ENCODE measurements around the gene ING5. TPM values are rescaled to one million over a fixed set of nuclear protein-coding genes. Genes with fewer than 3 reads are reported as not detected.
"Not testable (repeated sequence)": the region's sequence is repeated elsewhere in the genome, so short reads cannot be mapped to it uniquely, and the experiment has no call there.

ING5 gene
- total RNA-seq, 2 experiments from 2014 or later: 51.2 to 51.3 TPM

- H3K27me3 ChIP-seq (ENCODE audit: control insufficient read depth in 1 of 2, insufficient read depth in 2 of 2, low read length in 2 of 2); H3K36me3 Mint-ChIP-seq (ENCODE audit: low read depth); H3K4me1 Mint-ChIP-seq (ENCODE audit: low read depth); H3K36me3 ChIP-seq (ENCODE audit: insufficient read depth, low read length); H3K27me3 Mint-ChIP-seq; H3K27ac ChIP-seq (ENCODE audit: low read depth in 1 of 2, low read length in 2 of 2); H3K4me3 ChIP-seq (ENCODE audit: low read length); H3K9me3 Mint-ChIP-seq; ATAC-seq (ENCODE audit: poor library complexity); H3K9me3 ChIP-seq (ENCODE audit: control insufficient read depth in 1 of 2, insufficient read depth in 1 of 2, low read length in 2 of 2): not testable (repeated sequence)
- peaks cover 38% of the 10 kb centered on the region for H3K4me1 ChIP-seq (ENCODE audit: insufficient read depth, low read length)
- DNase-seq: peak; percentile 34 to 79 (median 46)
- CTCF ChIA-PET: interaction anchor here (4.1 kb wide), 1 partner anchor 30 kb away, joined by 19 read pairs; the partner anchor contains the start of gene ING5
- intact Hi-C loops (cut with DNase I, micrococcal nuclease): loop anchor here (5.0 to 10.0 kb wide), 5 partner anchors 95 to 880 kb away; partner anchors contain the start of genes ATG4B (in 1 of the 2), FARP2 (in 1 of the 2), PPP1R7 (in 1 of the 2) and THAP4 (in 1 of the 2)
- TF ChIP-seq CTCF (IDR thresholded peaks at IDR 0.05): peak; percentile 67
- Mint-ChIP-seq H3K4me3 (peak overlapping the region; percentile 77), H3K27ac (peak overlapping the region; percentile 33)
- POLR2A ChIA-PET: interaction anchor here (2.0 to 4.4 kb wide), 3 partner anchors 32 to 115 kb away, joined by 6 to 49 read pairs (median 10); partner anchors contain the start of gene ING5
Observed at GRCh38 chr2:241732513-241733186, 30.8 kb downstream of the ING5 start.

GRCh38 chr2:241733391-241734207, 31.8 kb downstream of the ING5 start:
- Histone ChIP-seq H3K9me3 (ENCODE audit: control insufficient read depth in 1 of 2, insufficient read depth in 1 of 2, low read length in 2 of 2) (no peaks in the 10 kb centered on the region), H3K36me3 (ENCODE audit: insufficient read depth, low read length) (peaks cover 5% of the 10 kb centered on the region), H3K4me3 (ENCODE audit: low read length) (peak overlapping the region; percentile 45), H3K27ac (ENCODE audit: low read depth in 1 of 2, low read length in 2 of 2) (no peak overlapping the region), H3K4me1 (ENCODE audit: insufficient read depth, low read length) (peaks cover 42% of the 10 kb centered on the region), H3K27me3 (ENCODE audit: control insufficient read depth in 1 of 2, insufficient read depth in 2 of 2, low read length in 2 of 2) (no peaks in the 10 kb centered on the region)
- H3K4me1 Mint-ChIP-seq (ENCODE audit: low read depth): peaks cover 10% of the 10 kb centered on the region
- intact Hi-C loops (cut with DNase I, micrococcal nuclease): loop anchor here (1.0 to 10.0 kb wide), 9 partner anchors 31 to 881 kb away; partner anchors contain the start of genes ING5 (in 2 of the 2), ATG4B (in 1 of the 2), DTYMK (in 1 of the 2) and FARP2 (in 1 of the 2)
- H3K36me3 Mint-ChIP-seq (ENCODE audit: low read depth): no peaks in the 10 kb centered on the region
- CTCF ChIA-PET: interaction anchor here (1.6 to 4.1 kb wide), 2 partner anchors 29 to 31 kb away, joined by 6 to 19 read pairs; partner anchors contain the start of gene ING5
- no peak for TF ChIP-seq CTCF (IDR thresholded peaks at IDR 0.05)
- H3K4me3 Mint-ChIP-seq: peak overlapping the region; percentile 77
- DNase-seq (peak in 2 of 14 experiments; percentile 18 to 40), ATAC-seq (ENCODE audit: poor library complexity) (no peak)
- POLR2A ChIA-PET: interaction anchor here (0.9 to 4.4 kb wide), 13 partner anchors 20 to 1168 kb away, joined by 3 to 49 read pairs (median 6); partner anchors contain the start of genes DTYMK, HDLBP, ING5 and SEPTIN2
- H3K27me3 Mint-ChIP-seq: no peaks in the 10 kb centered on the region
- no peaks in the 10 kb centered on the region for H3K9me3 Mint-ChIP-seq
- peak overlapping the region; percentile 65 for H3K27ac Mint-ChIP-seq

GRCh38 chr2:241734208-241734466, 32.3 kb downstream of the ING5 start:
- Mint-ChIP-seq H3K27ac (peak overlapping the region; percentile 65), H3K4me1 (ENCODE audit: low read depth) (peaks cover 10% of the 10 kb centered on the region), H3K4me3 (peak overlapping the region; percentile 67), H3K9me3 (no peaks in the 10 kb centered on the region), H3K27me3 (no peaks in the 10 kb centered on the region), H3K36me3 (ENCODE audit: low read depth) (no peaks in the 10 kb centered on the region)
- no peak for TF ChIP-seq CTCF (IDR thresholded peaks at IDR 0.05)
- H3K27ac ChIP-seq (ENCODE audit: low read depth in 1 of 2, low read length in 2 of 2): no peak overlapping the region
- DNase-seq (no peak), ATAC-seq (ENCODE audit: poor library complexity) (no peak)
- intact Hi-C loops (cut with DNase I, micrococcal nuclease): loop anchor here (1.0 to 10.0 kb wide), 9 partner anchors 32 to 882 kb away; partner anchors contain the start of genes ING5 (in 2 of the 2), ATG4B (in 1 of the 2), DTYMK (in 1 of the 2) and FARP2 (in 1 of the 2)
- peak overlapping the region; percentile 45 for H3K4me3 ChIP-seq (ENCODE audit: low read length)
- no peaks in the 10 kb centered on the region for H3K9me3 ChIP-seq (ENCODE audit: control insufficient read depth in 1 of 2, insufficient read depth in 1 of 2, low read length in 2 of 2)
- H3K27me3 ChIP-seq (ENCODE audit: control insufficient read depth in 1 of 2, insufficient read depth in 2 of 2, low read length in 2 of 2): no peaks in the 10 kb centered on the region
- H3K4me1 ChIP-seq (ENCODE audit: insufficient read depth, low read length): peaks cover 43% of the 10 kb centered on the region
- ChIA-PET CTCF (interaction anchor here (0.9 to 4.1 kb wide), 3 partner anchors 29 to 55 kb away, joined by 4 to 19 read pairs (median 6); partner anchors contain the start of gene ING5), POLR2A (interaction anchor here (0.8 to 4.4 kb wide), 14 partner anchors 20 to 1169 kb away, joined by 3 to 49 read pairs (median 5); partner anchors contain the start of genes DTYMK, HDLBP, ING5 and SEPTIN2)
- peaks cover 9% of the 10 kb centered on the region for H3K36me3 ChIP-seq (ENCODE audit: insufficient read depth, low read length)

Data from CD4-positive, alpha-beta T cell (primary cell).